ENCODE data around the gene SIGLEC5. TPM values are rescaled to one million over a fixed set of nuclear protein-coding genes. Genes with fewer than 3 reads are reported as not detected.

SIGLEC5 gene
- total RNA-seq, 4 donors from 2014 or later, result 0.94 TPM; not detected in 3

GRCh38 chr19:51572410-51572809, 57.8 kb downstream of the SIGLEC5 start:
- H3K36me3 ChIP-seq, result peaks cover 0 to 33% (median 0%) of the 10 kb centered on the region in 3 donors
- TF ChIP-seq, protein P1, sequence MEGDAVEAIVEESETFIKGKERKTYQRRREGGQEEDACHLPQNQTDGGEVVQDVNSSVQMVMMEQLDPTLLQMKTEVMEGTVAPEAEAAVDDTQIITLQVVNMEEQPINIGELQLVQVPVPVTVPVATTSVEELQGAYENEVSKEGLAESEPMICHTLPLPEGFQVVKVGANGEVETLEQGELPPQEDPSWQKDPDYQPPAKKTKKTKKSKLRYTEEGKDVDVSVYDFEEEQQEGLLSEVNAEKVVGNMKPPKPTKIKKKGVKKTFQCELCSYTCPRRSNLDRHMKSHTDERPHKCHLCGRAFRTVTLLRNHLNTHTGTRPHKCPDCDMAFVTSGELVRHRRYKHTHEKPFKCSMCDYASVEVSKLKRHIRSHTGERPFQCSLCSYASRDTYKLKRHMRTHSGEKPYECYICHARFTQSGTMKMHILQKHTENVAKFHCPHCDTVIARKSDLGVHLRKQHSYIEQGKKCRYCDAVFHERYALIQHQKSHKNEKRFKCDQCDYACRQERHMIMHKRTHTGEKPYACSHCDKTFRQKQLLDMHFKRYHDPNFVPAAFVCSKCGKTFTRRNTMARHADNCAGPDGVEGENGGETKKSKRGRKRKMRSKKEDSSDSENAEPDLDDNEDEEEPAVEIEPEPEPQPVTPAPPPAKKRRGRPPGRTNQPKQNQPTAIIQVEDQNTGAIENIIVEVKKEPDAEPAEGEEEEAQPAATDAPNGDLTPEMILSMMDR (IDR thresholded peaks at IDR 0.05), result no peak
- TF ChIP-seq POLR2A (IDR thresholded peaks at IDR 0.05), result no peak
- peaks cover 0 to 6% (median 0%) of the 10 kb centered on the region in 4 donors for H3K27me3 ChIP-seq
- intact Hi-C loops (cut with DNase I), result no loop called here
- no peak overlapping the region for H3K27ac ChIP-seq
- H3K9me3 ChIP-seq, result no peaks in the 10 kb centered on the region
- WGBS, 2 donors, result 52 to 57% methylated on average over 3 of the region's 3 CpGs
- H3K4me3 ChIP-seq, result peak overlapping the region in 2 of 4 donors; percentile 64 to 68
- peaks cover 9 to 23% (median 14%) of the 10 kb centered on the region in 3 donors for H3K4me1 ChIP-seq
- DNase-seq, result no peak

GRCh38 chr19:51571599-51571998, 58.6 kb downstream of the SIGLEC5 start:
- TF ChIP-seq, protein P1 (IDR thresholded peaks at IDR 0.05), result no peak
- no peak for TF ChIP-seq POLR2A (IDR thresholded peaks at IDR 0.05)
- H3K4me3 ChIP-seq, result peak overlapping the region; percentile 52 to 68 (median 60)
- peak overlapping the region in 2 of 4 donors; percentile 72 to 73 for H3K27ac ChIP-seq
- H3K36me3 ChIP-seq, result peaks cover 0 to 33% (median 0%) of the 10 kb centered on the region in 3 donors
- H3K27me3 ChIP-seq, result peaks cover 0 to 8% (median 0%) of the 10 kb centered on the region in 4 donors
- peaks cover 9 to 23% (median 14%) of the 10 kb centered on the region in 3 donors for H3K4me1 ChIP-seq
- no peak for DNase-seq
- intact Hi-C loops (cut with DNase I), result no loop called here
- no peaks in the 10 kb centered on the region for H3K9me3 ChIP-seq
- WGBS, 2 donors, result 0 to 6% methylated on average over 3 to 7 of the region's 8 CpGs

GRCh38 chr19:51570962-51571575, 59.1 kb downstream of the SIGLEC5 start, which contains the start of gene ZNF175:
TSS of gene ZNF175 (plus strand) at chr19:51571283. CDS start at chr19:51573330, 2,047 bp downstream.
- WGBS, 2 donors, result 0% methylated on average over 28 to 30 of the region's 30 CpGs
- no peaks in the 10 kb centered on the region for H3K9me3 ChIP-seq
- DNase-seq, result peak; percentile 54
- intact Hi-C loops (cut with DNase I), result no loop called here
- H3K27me3 ChIP-seq, result peaks cover 0 to 14% (median 0%) of the 10 kb centered on the region in 4 donors
- peak in 1 of 4 donors; percentile 51 for TF ChIP-seq POLR2A (IDR thresholded peaks at IDR 0.05)
- TF ChIP-seq, protein P1 (IDR thresholded peaks at IDR 0.05), result peak in 1 of 6 experiments; percentile 40
- peak within 1 kb of the TSS; percentile 53 to 73 (median 66) for H3K27ac ChIP-seq
- peaks cover 0 to 28% (median 0%) of the 10 kb centered on the region in 3 donors for H3K36me3 ChIP-seq
- peaks cover 9 to 23% (median 14%) of the 10 kb centered on the region in 3 donors for H3K4me1 ChIP-seq
- peak within 1 kb of the TSS; percentile 52 to 68 (median 60) for H3K4me3 ChIP-seq

DNA sequence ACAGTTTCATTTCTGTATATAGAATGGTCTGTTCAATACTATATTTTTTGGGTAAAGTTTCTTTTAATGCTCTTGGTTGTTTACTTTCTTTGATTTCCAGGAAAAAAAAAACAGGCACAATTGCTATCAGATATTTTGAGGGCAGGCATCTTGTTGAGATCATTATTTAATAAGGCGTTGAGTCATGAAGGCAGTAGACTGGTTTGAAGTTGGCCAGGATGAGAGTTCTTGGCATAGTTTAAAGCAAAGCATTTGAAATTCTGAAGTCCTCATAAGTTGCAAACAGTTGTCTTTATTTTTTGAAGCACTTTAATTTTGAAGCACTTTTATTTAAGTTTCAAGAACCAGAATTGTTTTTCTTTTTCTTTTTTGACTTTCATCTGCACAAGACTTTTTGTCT, 61.7 kb downstream of the SIGLEC5 start:
- Histone ChIP-seq H3K27me3 (peaks cover 0 to 40% (median 0%) of the 10 kb centered on the region in 4 donors), H3K36me3 (peaks cover 0 to 5% (median 0%) of the 10 kb centered on the region in 3 donors), H3K27ac (no peak overlapping the region), H3K9me3 (no peaks in the 10 kb centered on the region), H3K4me1 (peaks cover 9 to 20% (median 14%) of the 10 kb centered on the region in 3 donors), H3K4me3 (no peak overlapping the region)
- intact Hi-C loops (cut with DNase I), result no loop called here
- no peak for DNase-seq
- TF ChIP-seq POLR2A (IDR thresholded peaks at IDR 0.05), result no peak
- TF ChIP-seq, protein P1 (IDR thresholded peaks at IDR 0.05), result no peak
- WGBS, 2 donors, result 75 to 81% methylated on average over 1 of the region's 1 CpG

DNA sequence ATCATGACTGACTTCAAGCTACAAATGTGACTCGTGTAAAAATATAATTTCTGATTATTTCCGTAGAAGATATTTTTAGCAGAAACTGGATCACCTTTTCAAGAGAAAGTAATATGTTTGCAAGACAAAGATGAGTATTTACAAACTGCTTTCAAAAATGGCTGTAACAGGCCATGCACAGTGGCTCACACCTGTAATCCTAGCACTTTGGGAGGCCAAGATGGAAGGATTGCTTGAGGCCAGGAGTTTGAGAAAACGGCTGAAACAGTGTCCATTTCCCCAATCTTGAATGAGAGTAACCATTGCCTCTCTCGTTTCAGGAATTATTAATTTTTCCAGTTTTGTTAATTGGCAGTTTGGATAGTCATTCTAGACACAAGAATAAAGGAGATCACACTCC, 62.6 kb downstream of the SIGLEC5 start:
- no peaks in the 10 kb centered on the region for H3K9me3 ChIP-seq
- intact Hi-C loops (cut with DNase I), result no loop called here
- no peaks in the 10 kb centered on the region for H3K36me3 ChIP-seq
- TF ChIP-seq, protein P1 (IDR thresholded peaks at IDR 0.05), result no peak
- TF ChIP-seq POLR2A (IDR thresholded peaks at IDR 0.05), result no peak
- peaks cover 0 to 49% (median 0%) of the 10 kb centered on the region in 4 donors for H3K27me3 ChIP-seq
- no peak overlapping the region for H3K27ac ChIP-seq
- WGBS, 2 donors, result 67 to 78% methylated on average over 4 of the region's 4 CpGs
- peaks cover 9 to 11% (median 10%) of the 10 kb centered on the region in 3 donors for H3K4me1 ChIP-seq
- H3K4me3 ChIP-seq, result no peak overlapping the region
- no peak for DNase-seq
